Measurements from ENCODE around the gene UBR2.

UBR2 gene

DNA sequence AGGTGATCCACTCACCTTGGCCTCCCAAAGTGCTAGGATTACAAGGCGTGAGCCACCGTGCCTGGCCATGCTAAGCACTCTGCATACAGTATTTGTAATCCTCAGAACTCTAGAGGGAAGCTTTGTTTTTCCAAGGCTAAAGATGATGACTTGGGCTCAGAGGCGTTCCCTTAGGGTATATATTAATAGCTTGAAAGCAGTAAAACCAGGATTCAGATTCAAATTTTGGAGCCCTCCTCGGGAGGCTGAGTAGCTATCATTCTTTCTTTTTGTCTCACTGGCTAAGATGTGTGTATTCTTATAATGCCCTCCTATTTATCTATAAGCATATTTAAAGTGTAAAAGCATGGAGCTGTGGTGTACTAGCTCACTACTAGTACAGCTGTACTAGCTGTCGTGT, 90.0 kb downstream of the UBR2 start:
- Histone ChIP-seq H4K91ac (ENCODE audit: low read depth, low read length, poor library complexity) (no peak overlapping the region), H3K9me3 (replicated peaks in 1 of 2; ENCODE audit: control insufficient read depth in 2 of 2, insufficient read depth in 1 of 2, low read depth in 1 of 2, low read length in 2 of 2) (no peaks in the 10 kb centered on the region), H2BK120ac (ENCODE audit: low read depth, low read length) (no peak overlapping the region), H3K14ac (ENCODE audit: low read length) (no peak overlapping the region), H2AFZ (ENCODE audit: low read length) (no peak overlapping the region), H2AK5ac (ENCODE audit: low read depth, low read length) (no peak overlapping the region), H2BK15ac (ENCODE audit: low read length) (no peak overlapping the region), H3K4ac (ENCODE audit: low read length) (no peak overlapping the region), H3K79me1 (ENCODE audit: low read depth, low read length) (no peaks in the 10 kb centered on the region), H3K36me3 (replicated peaks in 1 of 2; ENCODE audit: control insufficient read depth in 2 of 2, insufficient read depth in 2 of 2, low read length in 2 of 2) (peaks cover 5 to 91% of the 10 kb centered on the region in 2 donors), H2BK12ac (ENCODE audit: low read length) (no peak overlapping the region), H3K23ac (ENCODE audit: low read depth, low read length, poor library complexity) (no peak overlapping the region), H3K4me3 (ENCODE audit: low read length in 2 of 2) (no peak overlapping the region), H4K8ac (ENCODE audit: low read depth, low read length) (no peak overlapping the region), H2BK5ac (ENCODE audit: low read length) (no peak overlapping the region), H3K27me3 (ENCODE audit: control insufficient read depth in 3 of 3, insufficient read depth in 3 of 3, low read depth in 1 of 3, low read length in 3 of 3) (no peaks in the 10 kb centered on the region), H3K18ac (ENCODE audit: low read length) (no peak overlapping the region), H3K27ac (replicated peaks; ENCODE audit: low read length) (no peak overlapping the region), H3K9ac (ENCODE audit: low read depth, low read length, poor library complexity) (no peak overlapping the region), H3K4me2 (ENCODE audit: insufficient read depth, low read length, poor library complexity, severe bottlenecking) (no peak overlapping the region), H3K4me1 (ENCODE audit: control insufficient read depth in 2 of 2, insufficient read depth in 1 of 2, low read depth in 1 of 2, low read length in 2 of 2) (no peaks in the 10 kb centered on the region)
- no CpG with 5 or more reads among the region's 5 CpGs for WGBS, 2 donors (ENCODE audit: extremely low coverage in 2 of 2, insufficient read length in 2 of 2, insufficient replicate concordance in 1 of 2)
- no peak for DNase-seq (ENCODE audit: low spot score)

DNA sequence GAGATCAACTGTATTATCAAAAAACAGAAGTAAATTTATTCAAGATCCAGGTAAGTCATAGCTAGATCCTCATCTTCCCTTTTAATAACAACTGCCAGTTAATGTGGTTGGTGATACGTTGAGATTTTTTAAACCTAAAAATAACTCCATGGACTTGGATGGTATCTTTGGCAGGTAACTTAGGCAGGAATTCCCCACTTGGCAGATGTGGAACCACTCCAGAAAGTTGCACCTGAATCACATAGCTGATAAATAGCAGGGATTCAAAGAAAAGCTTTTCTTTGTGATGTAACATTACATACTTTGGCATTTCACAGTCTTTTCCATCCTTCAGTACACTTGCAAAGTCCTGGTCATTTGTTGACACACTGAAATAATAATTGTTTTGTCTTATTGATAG, 96.0 kb downstream of the UBR2 start:
- Histone ChIP-seq H3K36me3 (replicated peaks in 1 of 2; ENCODE audit: control insufficient read depth in 2 of 2, insufficient read depth in 2 of 2, low read length in 2 of 2) (peaks cover 8 to 81% of the 10 kb centered on the region in 2 donors), H4K8ac (ENCODE audit: low read depth, low read length) (no peak overlapping the region)

DNA sequence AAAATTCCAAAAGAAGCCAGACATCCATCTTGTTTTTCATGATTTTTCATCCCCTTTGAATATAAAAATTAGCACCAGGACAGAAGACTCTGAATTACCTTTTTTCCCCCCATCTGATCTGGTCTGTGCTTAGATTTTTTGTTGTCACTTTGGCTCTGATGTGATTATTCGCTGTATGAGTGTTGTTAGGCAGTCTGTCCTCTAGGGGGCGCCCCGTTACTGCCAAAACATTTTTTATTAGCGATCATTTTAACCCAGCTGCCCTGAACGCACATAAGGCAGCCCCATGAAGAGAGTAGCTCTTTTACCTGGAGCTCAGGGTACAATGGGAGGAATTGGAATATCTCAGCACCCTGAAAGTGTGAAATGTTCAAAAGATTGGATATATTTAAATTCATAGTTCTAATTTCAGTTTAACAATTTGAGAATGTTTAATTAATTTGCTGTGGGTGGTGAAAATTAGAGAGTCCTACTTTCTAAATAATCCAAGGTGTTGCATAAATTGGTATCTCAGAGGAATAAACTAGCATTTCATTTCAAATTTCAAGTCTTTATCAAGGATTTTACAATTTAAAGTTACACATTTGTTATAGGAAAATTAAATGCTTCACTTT, 97.8 kb downstream of the UBR2 start:
- Histone ChIP-seq H4K91ac (ENCODE audit: low read depth, low read length, poor library complexity) (no peak overlapping the region), H3K23ac (ENCODE audit: low read depth, low read length, poor library complexity) (no peak overlapping the region), H3K4me3 (ENCODE audit: low read length in 2 of 2) (no peak overlapping the region), H3K27me3 (ENCODE audit: control insufficient read depth in 3 of 3, insufficient read depth in 3 of 3, low read depth in 1 of 3, low read length in 3 of 3) (no peaks in the 10 kb centered on the region), H2BK12ac (ENCODE audit: low read length) (no peak overlapping the region), H3K27ac (replicated peaks; ENCODE audit: low read length) (no peak overlapping the region), H3K36me3 (replicated peaks in 1 of 2; ENCODE audit: control insufficient read depth in 2 of 2, insufficient read depth in 2 of 2, low read length in 2 of 2) (peaks cover 12 to 85% of the 10 kb centered on the region in 2 donors), H2BK120ac (ENCODE audit: low read depth, low read length) (no peak overlapping the region), H3K4me1 (ENCODE audit: control insufficient read depth in 2 of 2, insufficient read depth in 1 of 2, low read depth in 1 of 2, low read length in 2 of 2) (no peaks in the 10 kb centered on the region), H4K8ac (ENCODE audit: low read depth, low read length) (no peak overlapping the region), H2BK5ac (ENCODE audit: low read length) (no peak overlapping the region), H3K4me2 (ENCODE audit: insufficient read depth, low read length, poor library complexity, severe bottlenecking) (no peak overlapping the region), H3K9ac (ENCODE audit: low read depth, low read length, poor library complexity) (no peak overlapping the region), H2AFZ (ENCODE audit: low read length) (no peak overlapping the region), H2AK5ac (ENCODE audit: low read depth, low read length) (no peak overlapping the region), H3K14ac (ENCODE audit: low read length) (no peak overlapping the region), H2BK15ac (ENCODE audit: low read length) (no peak overlapping the region), H3K4ac (ENCODE audit: low read length) (no peak overlapping the region), H3K18ac (ENCODE audit: low read length) (no peak overlapping the region), H3K9me3 (replicated peaks in 1 of 2; ENCODE audit: control insufficient read depth in 2 of 2, insufficient read depth in 1 of 2, low read depth in 1 of 2, low read length in 2 of 2) (no peaks in the 10 kb centered on the region), H3K79me1 (ENCODE audit: low read depth, low read length) (no peaks in the 10 kb centered on the region)
- DNase-seq (ENCODE audit: low spot score): peak; percentile 77
- no CpG with 5 or more reads among the region's 5 CpGs for WGBS, 2 donors (ENCODE audit: extremely low coverage in 2 of 2, insufficient read length in 2 of 2, insufficient replicate concordance in 1 of 2)

More for the DNA sequence above, 96.0 kb downstream of the UBR2 start:
- no CpG with 5 or more reads among the region's 1 CpG for WGBS, 2 donors (ENCODE audit: extremely low coverage in 2 of 2, insufficient read length in 2 of 2, insufficient replicate concordance in 1 of 2)
- Histone ChIP-seq H4K91ac (ENCODE audit: low read depth, low read length, poor library complexity) (no peak overlapping the region), H3K14ac (ENCODE audit: low read length) (no peak overlapping the region), H3K79me1 (ENCODE audit: low read depth, low read length) (no peaks in the 10 kb centered on the region), H2BK120ac (ENCODE audit: low read depth, low read length) (no peak overlapping the region), H2BK15ac (ENCODE audit: low read length) (no peak overlapping the region), H2BK12ac (ENCODE audit: low read length) (no peak overlapping the region), H2AK5ac (ENCODE audit: low read depth, low read length) (no peak overlapping the region), H3K27me3 (ENCODE audit: control insufficient read depth in 3 of 3, insufficient read depth in 3 of 3, low read depth in 1 of 3, low read length in 3 of 3) (no peaks in the 10 kb centered on the region), H2BK5ac (ENCODE audit: low read length) (no peak overlapping the region), H3K4ac (ENCODE audit: low read length) (no peak overlapping the region), H3K4me3 (ENCODE audit: low read length in 2 of 2) (no peak overlapping the region), H3K27ac (replicated peaks; ENCODE audit: low read length) (no peak overlapping the region), H3K4me2 (ENCODE audit: insufficient read depth, low read length, poor library complexity, severe bottlenecking) (no peak overlapping the region), H3K18ac (ENCODE audit: low read length) (no peak overlapping the region), H3K23ac (ENCODE audit: low read depth, low read length, poor library complexity) (no peak overlapping the region), H3K4me1 (ENCODE audit: control insufficient read depth in 2 of 2, insufficient read depth in 1 of 2, low read depth in 1 of 2, low read length in 2 of 2) (no peaks in the 10 kb centered on the region), H3K9ac (ENCODE audit: low read depth, low read length, poor library complexity) (no peak overlapping the region), H3K9me3 (replicated peaks in 1 of 2; ENCODE audit: control insufficient read depth in 2 of 2, insufficient read depth in 1 of 2, low read depth in 1 of 2, low read length in 2 of 2) (no peaks in the 10 kb centered on the region), H2AFZ (ENCODE audit: low read length) (no peak overlapping the region)
- DNase-seq (ENCODE audit: low spot score): no peak

DNA sequence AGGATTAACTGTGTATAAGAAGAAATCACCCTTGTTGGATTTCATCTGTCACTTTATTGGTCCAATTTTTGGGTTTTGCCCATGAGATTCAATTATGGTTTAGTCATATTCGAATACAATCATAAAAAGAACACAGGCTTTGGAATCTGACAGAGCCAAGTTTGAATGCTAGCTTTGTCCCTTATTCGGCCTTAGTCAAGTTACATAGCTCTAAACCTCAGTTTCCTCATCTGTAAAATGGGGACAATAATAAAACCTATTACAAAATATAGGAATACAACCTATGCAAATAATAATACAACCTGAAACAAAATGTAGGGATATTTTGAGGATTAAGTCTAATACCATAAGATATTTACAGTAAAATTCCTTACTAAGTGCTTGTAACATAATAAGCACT, 100.9 kb downstream of the UBR2 start:
- Histone ChIP-seq H2BK120ac (ENCODE audit: low read depth, low read length) (no peak overlapping the region), H3K14ac (ENCODE audit: low read length) (no peak overlapping the region), H3K4me2 (ENCODE audit: insufficient read depth, low read length, poor library complexity, severe bottlenecking) (no peak overlapping the region), H3K4me1 (ENCODE audit: control insufficient read depth in 2 of 2, insufficient read depth in 1 of 2, low read depth in 1 of 2, low read length in 2 of 2) (no peaks in the 10 kb centered on the region), H3K23ac (ENCODE audit: low read depth, low read length, poor library complexity) (no peak overlapping the region), H4K8ac (ENCODE audit: low read depth, low read length) (no peak overlapping the region), H3K27me3 (ENCODE audit: control insufficient read depth in 3 of 3, insufficient read depth in 3 of 3, low read depth in 1 of 3, low read length in 3 of 3) (no peaks in the 10 kb centered on the region), H4K91ac (ENCODE audit: low read depth, low read length, poor library complexity) (no peak overlapping the region), H2AFZ (ENCODE audit: low read length) (no peak overlapping the region), H3K79me1 (ENCODE audit: low read depth, low read length) (no peaks in the 10 kb centered on the region), H2BK15ac (ENCODE audit: low read length) (no peak overlapping the region), H2AK5ac (ENCODE audit: low read depth, low read length) (no peak overlapping the region), H3K9me3 (replicated peaks in 1 of 2; ENCODE audit: control insufficient read depth in 2 of 2, insufficient read depth in 1 of 2, low read depth in 1 of 2, low read length in 2 of 2) (no peaks in the 10 kb centered on the region), H3K9ac (ENCODE audit: low read depth, low read length, poor library complexity) (no peak overlapping the region), H2BK5ac (ENCODE audit: low read length) (no peak overlapping the region), H3K4me3 (ENCODE audit: low read length in 2 of 2) (no peak overlapping the region), H2BK12ac (ENCODE audit: low read length) (no peak overlapping the region), H3K4ac (ENCODE audit: low read length) (no peak overlapping the region), H3K36me3 (replicated peaks in 1 of 2; ENCODE audit: control insufficient read depth in 2 of 2, insufficient read depth in 2 of 2, low read length in 2 of 2) (peaks cover 8 to 84% of the 10 kb centered on the region in 2 donors), H3K27ac (replicated peaks; ENCODE audit: low read length) (no peak overlapping the region), H3K18ac (ENCODE audit: low read length) (no peak overlapping the region)
- no CpG with 5 or more reads among the region's 2 CpGs for WGBS, 2 donors (ENCODE audit: extremely low coverage in 2 of 2, insufficient read length in 2 of 2, insufficient replicate concordance in 1 of 2)
- no peak for DNase-seq (ENCODE audit: low spot score)

Data from neuronal stem cell (in vitro differentiated cells).